Epithelial cell of esophagus (primary cell): ENCODE data around the gene MSMO1.

Experiments
- DNase-seq: peaks from one replicate; pipeline ENCODE4 v3.0.0; 2010; ENCODE audit warnings: low read depth
- H3K4me3 ChIP-seq: 2 replicates; pipeline ENCODE4 v1.5.1; 2011; ENCODE audit warnings: mild to moderate bottlenecking, low read length, control low read depth
- CTCF ChIP-seq: IDR thresholded peaks from 2 replicates; pipeline ENCODE4 v1.5.1; 2011; ENCODE audit warnings: low read depth, mild to moderate bottlenecking, low read length, control low read depth, inconsistent platforms; ENCODE audit not compliant: insufficient read depth; ENCODE audit errors: missing control alignments

Gene MSMO1

DNA sequence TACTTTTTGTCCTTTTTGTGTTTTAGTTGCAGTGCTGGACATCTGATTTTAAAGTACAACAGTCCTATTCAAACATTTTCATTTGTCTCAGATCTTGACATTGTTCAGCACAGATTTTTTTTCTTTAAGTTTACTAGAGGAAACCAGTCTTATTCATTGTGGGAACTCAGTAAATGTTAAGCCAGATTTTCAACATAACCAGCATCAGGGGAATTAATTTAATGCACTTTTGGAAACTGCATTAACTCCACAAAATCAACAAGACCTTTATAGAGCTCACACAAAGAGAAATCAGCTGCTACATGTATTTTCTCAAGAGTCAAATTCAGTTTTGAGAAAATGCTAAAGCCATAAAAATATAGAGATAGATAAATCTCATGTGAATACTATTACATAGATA, 61.3 kb downstream of the MSMO1 start:
- DNase-seq, result no peak
- no peak for TF ChIP-seq CTCF
- H3K4me3 ChIP-seq, result no peak overlapping the region
